Esophagus squamous epithelium (tissue), 5 donors: Measurements from ENCODE around the gene SCGB1D1. TPM values are rescaled to one million over a fixed set of nuclear protein-coding genes. Genes with fewer than 3 reads are reported as not detected.

ENCODE experiments used
- DNase-seq: peaks from one replicate; lab custom pipeline; 2025; lab: John Stamatoyannopoulos, UW
- H3K27ac ChIP-seq, 4 donors: fragments of 200-600 bp; sonication (generic); one replicate each; pipeline ENCODE4 v1.5.1; 2016 to 2019; ENCODE audit warnings: mild to moderate bottlenecking in 1 of 4
- H3K27me3 ChIP-seq, 4 donors: fragments of 200-600 bp; sonication (generic); 1 replicate in 3 of 4; 2 replicates in 1 of 4; pipeline versions ENCODE4 v1.5.1 to v1.6.0; 2017 to 2021; ENCODE audit warnings: antibody characterized with exemption in 1 of 4
- H3K36me3 ChIP-seq, 3 donors: fragments of 200-600 bp; sonication (generic); one replicate each; pipeline ENCODE4 v1.5.1; 2016 to 2019
- H3K4me1 ChIP-seq, 3 donors: fragments of 200-600 bp; sonication (generic); one replicate each; pipeline ENCODE4 v1.5.1; 2017 to 2019
- H3K4me3 ChIP-seq, 4 donors: fragments of 200-600 bp; sonication (generic); 1 replicate in 3 of 4; 2 replicates in 1 of 4; pipeline ENCODE4 v1.5.1; 2016 to 2019; ENCODE audit warnings: mild to moderate bottlenecking in 2 of 4, moderate library complexity in 1 of 4
- H3K9me3 ChIP-seq, 3 donors: fragments of 200-600 bp; sonication (generic); one replicate each; pipeline ENCODE4 v1.5.1; 2016 to 2019
- CTCF ChIP-seq, 6 experiments: fragments of 450-650 bp in 4 of 6; fragments of 200-600 bp in 2 of 6; sonication (generic) in 2 of 6; IDR thresholded peaks; one replicate each; pipeline ENCODE4 v1.5.1; 2016 to 2019; ENCODE audit warnings: antibody characterized with exemption in 6 of 6, mild to moderate bottlenecking in 4 of 6, moderate library complexity in 4 of 6
- POLR2A ChIP-seq, 4 donors: fragments of 450-650 bp; IDR thresholded peaks; one replicate each; pipeline ENCODE4 v1.6.1; 2017; ENCODE audit warnings: antibody characterized with exemption in 4 of 4, mild to moderate bottlenecking in 4 of 4, moderate library complexity in 3 of 4
- WGBS, 2 donors: methylation state at CpG; one replicate each; pipeline ENCODE4 v1.1.5; 2018; 5-methylcytosine and 5-hydroxymethylcytosine counted together
- intact Hi-C: fragments of 100-400 bp; cut with DNase I; formaldehyde crosslinking; loops from one replicate; pipeline ENCODE4 v1.15.0; 2022
- total RNA-seq, 4 donors: library from RNA; depleted of rRNA; stranded (reverse); fragments of >200 nt; gene quantifications; one replicate each; pipeline ENCODE4 v1.1.0, GENCODE V29; 2016
- donor health status: DM: yes; HTN: yes; CAD: no.

The SCGB1D1 gene
- total RNA-seq, 4 donors from 2014 or later, result not detected

GRCh38 chr11:62150887-62151736 is 38.9 kb upstream of the SCGB1D1 start:
- TF ChIP-seq POLR2A (IDR thresholded peaks at IDR 0.05), result no peak
- no peak for TF ChIP-seq CTCF (IDR thresholded peaks at IDR 0.05)
- no peak for DNase-seq
- 81 to 87% methylated on average over 8 to 9 of the region's 10 CpGs for WGBS, 2 donors

GRCh38 chr11:62151737-62152102 is 38.3 kb upstream of the SCGB1D1 start:
- intact Hi-C loops, result no loop called here
- H3K9me3 ChIP-seq, result no peaks in the 10 kb centered on the region
- WGBS, 2 donors, result 91 to 93% methylated on average over 3 to 4 of the region's 9 CpGs
- peaks cover 0 to 27% (median 7%) of the 10 kb centered on the region in 3 donors for H3K4me1 ChIP-seq
- H3K27ac ChIP-seq, result no peak overlapping the region
- no peaks in the 10 kb centered on the region for H3K27me3 ChIP-seq
- no peak overlapping the region for H3K4me3 ChIP-seq
- no peak for DNase-seq
- TF ChIP-seq CTCF (IDR thresholded peaks at IDR 0.05) (no peak), POLR2A (IDR thresholded peaks at IDR 0.05) (no peak)
- H3K36me3 ChIP-seq, result peaks cover 9 to 66% (median 33%) of the 10 kb centered on the region in 3 donors

More at GRCh38 chr11:62150887-62151736, 38.9 kb upstream of the SCGB1D1 start:
- H3K27ac ChIP-seq, result no peak overlapping the region
- no peak overlapping the region for H3K4me3 ChIP-seq
- intact Hi-C loops, result no loop called here
- H3K9me3 ChIP-seq, result no peaks in the 10 kb centered on the region
- H3K4me1 ChIP-seq, result peaks cover 0 to 27% (median 7%) of the 10 kb centered on the region in 3 donors
- H3K27me3 ChIP-seq, result no peaks in the 10 kb centered on the region
- H3K36me3 ChIP-seq, result peaks cover 9 to 72% (median 33%) of the 10 kb centered on the region in 3 donors

- Histone ChIP-seq H3K27ac (no peak overlapping the region), H3K27me3 (no peaks in the 10 kb centered on the region), H3K4me3 (no peak overlapping the region), H3K36me3 (peaks cover 9 to 59% (median 31%) of the 10 kb centered on the region in 3 donors), H3K9me3 (no peaks in the 10 kb centered on the region), H3K4me1 (peaks cover 0 to 27% (median 7%) of the 10 kb centered on the region in 3 donors)
- no peak for TF ChIP-seq POLR2A (IDR thresholded peaks at IDR 0.05)
- no peak for TF ChIP-seq CTCF (IDR thresholded peaks at IDR 0.05)
- DNase-seq, result no peak
- 86 to 88% methylated on average over 9 to 11 of the region's 14 CpGs for WGBS, 2 donors
- intact Hi-C loops, result no loop called here
Observed at GRCh38 chr11:62152245-62153086, 37.5 kb upstream of the SCGB1D1 start.

GRCh38 chr11:62153087-62153395 is 37.0 kb upstream of the SCGB1D1 start:
- H3K4me3 ChIP-seq, result no peak overlapping the region
- 71 to 85% methylated on average over 2 of the region's 2 CpGs for WGBS, 2 donors
- intact Hi-C loops, result no loop called here
- H3K9me3 ChIP-seq, result no peaks in the 10 kb centered on the region
- no peaks in the 10 kb centered on the region for H3K27me3 ChIP-seq
- no peak for TF ChIP-seq CTCF (IDR thresholded peaks at IDR 0.05)
- TF ChIP-seq POLR2A (IDR thresholded peaks at IDR 0.05), result no peak
- peaks cover 7 to 53% (median 26%) of the 10 kb centered on the region in 3 donors for H3K36me3 ChIP-seq
- no peak overlapping the region for H3K27ac ChIP-seq
- H3K4me1 ChIP-seq, result peaks cover 0 to 22% (median 7%) of the 10 kb centered on the region in 3 donors
- no peak for DNase-seq

GRCh38 chr11:62153617-62154016 is 36.4 kb upstream of the SCGB1D1 start:
- Histone ChIP-seq H3K4me3 (no peak overlapping the region), H3K4me1 (peaks cover 0 to 17% (median 1%) of the 10 kb centered on the region in 3 donors), H3K36me3 (peaks cover 1 to 47% (median 21%) of the 10 kb centered on the region in 3 donors), H3K9me3 (no peaks in the 10 kb centered on the region), H3K27me3 (peaks cover 0 to 3% (median 0%) of the 10 kb centered on the region in 4 donors), H3K27ac (no peak overlapping the region)
- intact Hi-C loops, result no loop called here
- TF ChIP-seq POLR2A (IDR thresholded peaks at IDR 0.05), result no peak
- TF ChIP-seq CTCF (IDR thresholded peaks at IDR 0.05), result no peak
- DNase-seq, result no peak
- WGBS, 2 donors, result 60 to 80% methylated on average over 3 of the region's 3 CpGs
